GM19351 (cell line): Measurements from ENCODE around the gene TMEM214.

Experiments
- ATAC-seq: cut with Tn5 transposase; IDR thresholded peaks from one replicate; pipeline ENCODE4 v1.9.1; 2021; ENCODE audit warnings: mild to moderate bottlenecking, moderate library complexity; ENCODE audit not compliant: unreplicated experiment

The TMEM214 gene, protein sequence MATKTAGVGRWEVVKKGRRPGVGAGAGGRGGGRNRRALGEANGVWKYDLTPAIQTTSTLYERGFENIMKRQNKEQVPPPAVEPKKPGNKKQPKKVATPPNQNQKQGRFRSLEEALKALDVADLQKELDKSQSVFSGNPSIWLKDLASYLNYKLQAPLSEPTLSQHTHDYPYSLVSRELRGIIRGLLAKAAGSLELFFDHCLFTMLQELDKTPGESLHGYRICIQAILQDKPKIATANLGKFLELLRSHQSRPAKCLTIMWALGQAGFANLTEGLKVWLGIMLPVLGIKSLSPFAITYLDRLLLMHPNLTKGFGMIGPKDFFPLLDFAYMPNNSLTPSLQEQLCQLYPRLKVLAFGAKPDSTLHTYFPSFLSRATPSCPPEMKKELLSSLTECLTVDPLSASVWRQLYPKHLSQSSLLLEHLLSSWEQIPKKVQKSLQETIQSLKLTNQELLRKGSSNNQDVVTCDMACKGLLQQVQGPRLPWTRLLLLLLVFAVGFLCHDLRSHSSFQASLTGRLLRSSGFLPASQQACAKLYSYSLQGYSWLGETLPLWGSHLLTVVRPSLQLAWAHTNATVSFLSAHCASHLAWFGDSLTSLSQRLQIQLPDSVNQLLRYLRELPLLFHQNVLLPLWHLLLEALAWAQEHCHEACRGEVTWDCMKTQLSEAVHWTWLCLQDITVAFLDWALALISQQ

DNA sequence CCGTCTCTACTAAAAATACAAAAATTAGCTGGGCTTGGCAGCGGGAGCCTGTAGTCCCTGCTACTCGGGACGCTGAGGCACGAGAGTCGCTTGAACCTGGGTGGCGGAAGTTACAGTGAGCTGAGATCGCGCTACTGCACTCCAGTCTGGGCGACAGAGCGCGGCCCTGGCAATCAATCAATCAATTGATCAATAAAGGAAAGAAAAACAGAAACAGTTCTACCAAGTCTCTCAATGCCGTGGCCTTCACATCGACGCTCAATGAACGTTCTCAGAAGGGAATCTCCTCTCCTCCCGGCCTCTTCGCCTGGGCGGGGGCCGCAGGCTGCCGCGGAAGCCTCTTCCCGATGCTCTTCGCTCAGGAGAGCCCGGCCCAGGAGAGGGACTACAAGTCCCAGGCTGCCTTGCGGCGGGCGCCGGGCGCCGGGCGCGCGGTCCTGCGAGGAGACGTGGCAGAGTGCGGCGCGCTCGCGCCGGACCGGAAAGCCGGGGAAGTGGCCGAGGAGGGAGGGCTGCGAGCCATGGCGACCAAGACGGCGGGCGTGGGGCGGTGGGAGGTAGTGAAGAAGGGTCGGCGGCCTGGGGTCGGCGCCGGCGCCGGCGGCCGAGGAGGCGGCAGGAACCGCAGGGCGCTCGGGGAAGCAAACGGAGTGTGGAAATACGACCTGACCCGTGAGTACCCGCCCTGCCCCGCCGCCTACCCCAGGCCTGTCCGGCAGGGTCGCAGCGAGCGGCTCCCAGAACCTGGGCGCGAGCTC is at the start of gene TMEM214:
TMEM214 (plus strand) TSS at position 471 of the 758 bp plus-strand sequence; CDS start at position 522, 51 bp downstream.
- peak; percentile 90 for ATAC-seq

DNA sequence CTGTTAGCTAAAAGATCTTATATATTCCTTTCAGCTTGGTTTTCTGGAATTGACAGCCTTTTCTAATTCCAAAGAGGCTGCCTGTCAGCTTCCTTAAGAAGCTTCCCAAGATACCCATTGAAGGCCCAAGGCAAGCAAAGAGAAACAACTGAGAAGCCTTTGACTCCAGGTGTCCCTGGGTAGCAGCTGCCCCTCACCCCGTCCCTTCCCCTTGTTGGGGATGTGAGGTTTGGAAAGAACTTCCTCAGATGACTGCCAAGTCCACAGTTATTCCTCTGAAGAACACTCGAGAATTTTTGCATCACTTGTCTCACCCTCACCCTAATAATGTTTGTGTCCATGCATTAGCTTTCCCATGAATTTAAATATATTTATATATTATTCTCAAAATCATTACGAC is 49.0 kb upstream of the TMEM214 start:
- no peak for ATAC-seq

DNA sequence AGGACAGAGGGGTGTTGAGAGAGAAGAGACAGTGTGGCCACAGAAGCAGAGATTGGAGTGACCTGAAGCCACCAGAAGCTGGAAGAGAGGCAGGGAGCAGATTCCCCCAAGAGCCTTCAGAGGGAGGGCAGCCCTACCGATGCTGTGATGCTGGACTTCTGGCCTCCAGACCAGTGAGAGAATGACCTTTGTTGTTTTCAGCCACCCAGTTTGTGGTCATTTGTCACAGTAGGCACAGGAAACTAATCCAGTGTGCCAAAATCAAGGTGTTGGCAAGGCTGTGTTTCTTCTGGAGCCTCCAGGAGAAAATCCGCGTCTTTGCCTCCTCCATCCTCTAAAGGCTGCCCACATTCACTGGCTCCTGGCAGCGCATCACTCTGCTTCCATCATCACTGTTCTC is 47.0 kb upstream of the TMEM214 start:
- ATAC-seq, result no peak

DNA sequence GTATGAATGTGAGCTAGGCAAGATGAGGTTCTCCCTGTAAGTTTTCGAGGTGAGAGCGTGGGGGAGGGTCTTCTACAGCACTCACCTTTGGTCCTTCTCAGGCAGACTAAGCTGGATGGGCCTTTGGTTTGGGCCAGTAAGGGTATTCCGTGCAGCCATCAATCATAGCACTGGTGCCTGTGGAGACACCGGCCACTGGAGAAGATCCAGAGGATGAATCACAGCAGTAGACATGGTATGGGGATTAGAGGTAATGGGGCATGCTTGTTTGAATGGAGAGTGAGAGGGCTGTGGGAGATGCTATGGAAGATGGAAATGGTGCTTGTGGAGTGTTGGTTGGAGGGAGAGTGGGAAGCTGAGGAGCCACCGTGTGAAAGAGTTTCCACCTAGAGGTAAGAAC is 46.2 kb upstream of the TMEM214 start:
- ATAC-seq, result no peak

DNA sequence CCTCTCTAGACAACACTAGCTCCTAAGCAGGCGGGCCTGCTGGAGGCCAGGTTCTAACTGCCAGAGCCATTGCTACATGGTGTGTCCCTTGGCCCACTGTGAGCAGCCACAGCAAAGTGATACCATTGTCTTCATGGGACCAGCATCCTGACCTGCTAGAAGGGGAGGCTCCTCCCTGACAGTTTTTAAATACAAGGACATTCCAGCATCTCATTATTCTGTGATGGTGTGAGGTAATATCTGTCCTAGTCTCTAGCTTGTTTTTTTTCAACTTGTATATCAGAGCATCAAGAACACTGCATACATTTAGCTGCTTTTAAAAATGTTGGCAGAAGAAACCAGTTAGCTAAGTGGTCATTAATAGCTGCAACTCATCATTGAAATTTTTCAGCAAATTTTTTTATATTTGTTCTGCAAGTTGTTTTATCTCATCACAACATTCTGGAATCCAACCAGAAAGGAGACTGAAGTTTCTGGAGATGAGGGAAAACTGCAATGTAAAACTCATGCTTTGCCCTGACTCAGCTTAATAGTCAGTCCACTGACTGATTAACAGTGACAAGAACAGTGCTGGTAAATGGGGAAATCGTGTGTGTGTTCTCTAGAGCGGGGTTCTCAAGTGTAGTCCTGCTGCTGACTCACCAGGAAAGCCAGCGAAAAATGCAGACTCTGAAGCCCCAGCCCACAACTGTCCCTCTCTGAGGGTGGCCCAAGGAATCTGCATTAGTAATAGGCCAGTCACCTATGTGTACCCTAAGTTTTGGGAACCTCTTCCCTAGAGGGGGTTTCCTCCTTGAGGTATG is 44.5 kb upstream of the TMEM214 start:
- no peak for ATAC-seq

DNA sequence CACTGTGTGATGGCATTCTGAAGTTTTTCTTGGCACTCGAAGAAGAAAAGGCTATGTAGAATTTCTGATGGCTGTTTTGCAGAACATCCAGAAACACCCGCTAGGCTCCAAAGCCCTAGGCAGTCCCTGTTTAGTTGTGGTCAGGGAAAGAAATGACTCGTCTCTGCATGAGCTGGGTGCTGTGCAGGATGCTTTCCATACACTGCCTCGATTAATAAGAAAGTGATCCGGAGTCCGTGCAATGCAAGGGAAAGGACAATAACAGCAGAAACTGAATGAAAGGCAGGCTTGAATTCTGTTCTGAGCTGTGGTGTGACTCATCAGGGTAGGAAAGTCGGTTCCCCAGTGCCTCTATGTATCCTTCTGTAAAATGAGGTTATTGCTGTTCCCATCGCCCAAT is 43.6 kb upstream of the TMEM214 start:
- no peak for ATAC-seq

DNA sequence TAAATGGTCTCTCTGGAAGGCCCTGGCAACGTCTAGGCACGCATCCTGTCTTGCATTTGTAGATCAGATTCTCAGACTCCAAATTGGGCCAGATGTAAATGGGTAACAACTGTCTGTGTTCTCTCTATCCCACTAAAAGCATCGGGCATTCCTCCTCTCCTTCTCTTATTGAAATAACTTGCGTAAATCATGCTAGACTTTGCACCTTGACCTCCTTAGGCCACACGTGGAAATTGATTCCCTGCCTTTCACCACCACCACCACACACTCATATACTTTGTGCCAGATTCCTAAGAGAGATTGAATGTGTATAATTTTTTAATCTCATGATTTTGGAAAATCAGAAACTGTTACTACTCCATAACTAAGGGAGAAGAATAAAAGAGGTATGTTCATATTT is 41.0 kb upstream of the TMEM214 start:
- ATAC-seq, result no peak

DNA sequence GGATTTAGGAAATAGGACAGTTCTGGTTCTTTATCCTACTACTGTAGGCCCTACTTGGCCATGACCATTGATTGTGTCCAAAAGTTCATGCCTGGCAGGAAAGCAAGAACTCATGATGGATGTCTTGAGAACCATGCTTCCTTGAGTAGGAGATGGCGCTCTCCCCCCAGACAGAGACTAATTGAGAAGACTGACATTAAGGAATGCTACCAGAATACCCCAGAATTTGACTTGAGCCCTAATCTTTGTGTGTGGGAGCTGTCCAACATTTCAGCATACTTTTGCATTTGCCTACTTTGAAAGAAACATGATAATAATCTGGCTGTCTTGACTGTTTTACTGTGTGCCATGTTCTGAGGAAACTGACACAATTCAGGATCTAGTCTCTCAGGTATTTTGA is 39.0 kb upstream of the TMEM214 start:
- ATAC-seq, result no peak

DNA sequence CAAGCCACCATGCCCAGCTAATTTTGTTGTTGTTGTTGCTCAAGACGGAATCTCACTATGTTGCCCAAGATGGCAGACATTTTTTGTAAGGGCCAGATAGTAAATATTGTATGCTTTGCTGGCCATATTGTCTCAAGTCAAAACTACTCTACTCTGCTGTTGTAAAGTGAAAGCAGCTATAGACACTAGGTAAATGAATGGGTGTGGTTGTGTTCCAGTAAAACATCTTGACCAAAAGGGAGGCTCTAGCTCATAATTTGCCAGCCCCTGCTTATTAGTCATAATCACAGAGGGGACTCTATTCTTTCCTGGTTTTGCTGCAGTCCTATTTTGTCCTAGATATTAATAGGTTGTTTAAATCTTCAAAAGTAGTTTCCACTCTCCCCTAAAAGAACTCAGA is 37.8 kb upstream of the TMEM214 start:
- ATAC-seq, result no peak

DNA sequence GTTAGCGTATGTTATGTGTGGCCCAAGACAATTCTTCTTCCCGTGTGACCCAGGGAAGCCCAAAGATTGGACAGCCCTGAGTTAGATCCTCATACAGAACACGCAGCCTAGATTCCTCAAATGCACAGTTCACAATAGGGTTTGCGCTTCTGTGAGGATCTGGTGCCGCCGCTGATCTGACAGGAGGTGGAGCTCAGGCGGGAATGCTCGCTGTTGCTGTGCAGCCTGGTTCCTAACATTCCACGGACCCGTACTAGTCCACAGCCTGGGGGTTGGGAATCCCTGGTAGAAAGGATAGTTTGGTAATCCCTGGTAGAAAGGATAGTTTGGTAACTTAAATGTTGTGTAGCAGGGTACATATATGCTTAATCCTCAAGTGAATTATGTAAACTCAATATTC is 35.4 kb upstream of the TMEM214 start:
- ATAC-seq, result no peak

DNA sequence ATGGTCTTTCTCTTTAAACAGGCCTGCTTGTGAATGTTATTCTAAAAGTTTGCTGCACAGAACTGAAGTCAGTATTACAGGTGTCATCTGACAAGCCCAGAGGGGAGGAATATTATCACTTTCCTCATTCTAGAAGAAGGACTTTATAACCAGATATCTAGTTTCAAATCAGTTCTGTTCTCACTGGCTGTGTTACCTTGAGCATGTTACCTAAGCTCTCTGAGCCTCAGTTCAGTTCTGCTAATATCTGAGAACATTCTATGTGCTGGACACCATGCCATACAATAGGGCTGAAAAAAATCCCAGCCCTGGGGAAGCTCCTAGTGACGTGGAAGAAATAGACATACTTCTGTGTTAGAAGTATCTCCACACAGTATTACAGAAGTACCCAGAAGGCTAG is 34.4 kb upstream of the TMEM214 start:
- ATAC-seq, result no peak

DNA sequence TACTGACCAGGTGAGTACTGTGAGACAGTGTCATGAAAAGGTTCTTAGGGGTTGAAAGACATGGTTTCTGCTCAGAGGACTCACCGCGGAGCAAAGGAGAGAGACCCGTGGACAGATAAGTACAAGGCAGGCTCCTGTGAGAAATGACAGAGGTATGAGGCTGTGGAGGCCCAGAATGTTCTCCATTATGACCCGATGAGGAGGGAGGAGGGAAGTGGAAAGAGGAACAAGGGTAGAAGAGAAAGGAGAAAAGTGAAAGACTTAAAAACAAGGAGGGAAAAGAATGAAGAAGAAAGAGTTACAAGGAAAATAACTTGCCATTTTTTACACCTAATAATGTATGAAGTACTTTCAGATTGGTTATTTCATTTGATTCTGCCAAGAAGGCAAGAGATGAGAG is 32.5 kb upstream of the TMEM214 start:
- no peak for ATAC-seq

DNA sequence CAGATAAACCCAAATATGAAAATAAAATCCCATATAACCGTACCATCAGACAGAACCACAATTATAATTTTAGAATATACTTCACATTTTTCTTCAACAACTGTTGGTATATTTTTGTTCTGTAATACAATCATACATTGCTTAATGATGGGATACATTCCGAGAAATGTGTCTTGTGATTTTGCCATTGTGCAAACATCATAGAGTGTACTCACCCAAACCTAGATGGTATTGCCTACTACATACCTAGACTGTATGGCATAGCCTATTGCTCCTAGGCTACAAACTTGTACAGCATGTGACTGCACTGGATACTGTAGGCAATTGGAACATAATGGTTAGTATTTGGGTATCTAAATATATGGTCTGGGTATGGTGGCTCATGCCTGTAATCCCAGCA is 31.8 kb upstream of the TMEM214 start:
- no peak for ATAC-seq

DNA sequence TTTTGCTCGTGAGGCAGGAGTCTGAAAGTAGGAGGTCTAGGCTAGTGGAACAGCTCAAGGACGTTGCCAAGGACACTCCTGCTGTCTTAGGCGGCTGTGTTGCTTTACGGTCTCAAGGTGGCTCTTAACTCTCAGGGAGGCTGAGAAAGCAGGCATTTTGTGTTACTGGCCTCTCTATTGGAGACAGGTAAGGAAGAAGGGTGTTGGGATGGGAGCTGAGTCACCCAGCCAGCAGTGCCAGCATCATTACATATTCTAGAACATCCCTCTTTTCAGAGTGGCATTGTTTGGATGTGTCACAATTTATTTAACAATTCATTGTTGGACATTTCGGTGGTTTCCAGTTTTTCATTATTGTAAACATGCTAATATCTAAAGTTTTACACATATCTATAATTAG is 30.8 kb upstream of the TMEM214 start:
- no peak for ATAC-seq

DNA sequence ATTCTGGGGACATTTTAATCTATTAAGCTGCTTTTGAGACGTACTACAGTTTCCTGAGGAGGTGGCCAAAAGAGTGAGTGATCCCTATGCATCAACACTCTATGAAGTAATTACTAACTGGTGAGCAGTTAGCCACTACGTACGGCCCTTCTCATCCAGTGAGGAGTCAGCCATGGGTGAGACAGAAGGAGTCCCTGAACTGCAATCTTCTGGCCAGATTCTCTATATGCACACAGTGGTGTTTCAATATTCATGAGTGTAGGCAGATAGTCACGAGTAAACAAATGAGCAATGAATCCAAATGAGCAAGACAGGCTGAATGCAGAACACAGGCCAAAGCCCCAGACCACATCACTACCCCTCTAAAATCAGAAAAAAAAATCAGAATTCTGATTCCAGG is 29.8 kb upstream of the TMEM214 start:
- ATAC-seq, result no peak

DNA sequence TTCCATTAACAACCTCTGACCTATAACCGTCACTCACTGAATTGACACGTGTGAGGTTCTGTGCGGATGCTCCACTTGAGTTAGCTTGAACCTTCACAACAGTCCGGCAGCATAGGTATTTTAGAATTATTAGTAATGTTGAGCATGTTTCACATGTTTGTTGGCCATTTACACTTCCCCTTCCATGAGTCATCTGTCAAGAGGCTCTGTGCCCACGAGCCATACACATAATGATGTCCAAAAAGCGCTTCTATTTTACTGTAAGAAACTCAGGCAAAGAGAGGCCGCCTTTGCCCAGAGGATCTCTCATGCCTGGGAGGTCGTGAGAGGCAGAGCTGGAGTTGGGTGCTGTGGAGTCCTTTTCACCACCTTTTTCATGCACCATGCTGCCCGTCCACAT is 28.9 kb upstream of the TMEM214 start:
- no peak for ATAC-seq

DNA sequence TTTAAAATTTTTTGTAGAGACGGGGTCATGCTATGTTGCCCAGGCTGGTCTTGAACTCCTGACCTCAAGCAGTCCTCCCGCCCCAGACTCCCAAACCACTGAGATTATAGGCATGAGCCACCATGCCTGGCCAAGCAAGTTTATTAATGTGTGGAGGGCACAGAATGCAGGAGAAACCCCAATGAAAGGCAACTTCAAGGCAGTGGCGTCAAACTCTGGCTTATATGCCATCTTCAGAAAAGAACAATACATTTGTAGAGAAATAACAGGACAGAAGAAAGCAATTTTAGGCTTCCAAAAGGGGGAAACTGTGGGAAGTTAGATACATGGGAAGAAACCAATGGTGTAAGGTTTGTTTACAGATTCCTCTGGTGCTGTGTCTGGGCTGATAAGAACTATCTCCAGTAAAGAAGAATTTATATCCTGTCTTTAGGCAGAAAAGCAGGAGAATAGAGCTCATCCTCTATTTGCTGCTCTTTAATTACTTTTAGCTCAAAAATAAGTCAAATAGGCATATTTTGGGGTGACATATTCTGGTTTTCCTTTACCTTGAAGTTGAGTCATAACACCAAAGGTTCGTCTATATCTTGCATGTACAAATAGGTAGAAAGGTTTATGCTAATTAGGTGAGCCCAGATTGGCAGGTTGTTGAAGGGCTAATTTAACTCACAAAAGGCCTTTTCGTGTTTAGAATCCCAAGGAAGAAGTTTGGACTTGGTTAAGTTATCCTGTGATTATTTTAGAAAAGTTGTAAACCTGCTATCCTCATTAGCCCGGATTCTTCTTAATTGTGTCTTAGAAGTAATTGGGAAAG is 26.0 kb upstream of the TMEM214 start:
- ATAC-seq, result no peak

DNA sequence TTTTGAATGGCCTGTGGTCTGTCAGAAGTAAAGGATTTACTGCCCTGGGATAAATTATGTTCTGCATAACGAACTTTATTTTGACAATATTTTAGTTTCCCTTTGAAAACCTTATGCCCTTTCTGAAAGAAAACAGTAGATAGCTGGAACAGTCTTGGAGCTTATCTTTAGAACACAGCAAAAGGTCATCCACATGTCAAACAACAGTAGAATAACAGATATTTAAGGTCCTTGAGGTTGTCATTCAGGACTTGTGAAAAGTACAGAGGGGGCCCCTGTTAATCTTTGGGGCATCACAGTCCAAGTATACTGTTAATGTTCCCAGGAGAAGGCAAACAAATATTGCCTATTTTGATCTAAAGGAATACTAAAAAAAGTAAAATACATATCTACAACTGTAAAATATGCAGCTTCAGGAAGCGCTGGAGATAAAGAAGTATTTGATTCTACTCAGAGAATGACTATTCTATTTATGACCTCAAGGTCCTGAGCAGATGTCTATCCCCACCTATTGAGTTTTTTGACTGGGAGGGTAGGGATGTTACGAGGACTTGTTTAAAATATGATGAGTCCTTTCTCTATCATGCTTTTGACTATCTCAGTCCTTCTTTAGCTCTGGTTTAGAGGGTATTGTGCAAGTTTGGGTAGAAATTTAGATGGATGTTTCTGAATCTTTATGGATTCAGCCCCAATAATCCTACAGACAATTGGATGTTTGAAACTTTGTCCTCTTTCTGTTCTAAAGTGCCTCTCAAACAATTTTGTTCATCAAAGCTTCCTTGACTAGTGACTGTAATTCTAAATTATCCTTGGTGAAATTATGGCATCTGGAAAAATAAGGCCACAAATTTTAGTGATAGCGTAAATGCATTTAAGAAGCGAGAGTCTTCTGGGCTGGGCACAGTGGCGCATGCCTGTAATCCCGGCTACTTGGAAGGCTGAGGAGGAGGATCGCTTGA is 25.1 kb upstream of the TMEM214 start:
- no peak for ATAC-seq

DNA sequence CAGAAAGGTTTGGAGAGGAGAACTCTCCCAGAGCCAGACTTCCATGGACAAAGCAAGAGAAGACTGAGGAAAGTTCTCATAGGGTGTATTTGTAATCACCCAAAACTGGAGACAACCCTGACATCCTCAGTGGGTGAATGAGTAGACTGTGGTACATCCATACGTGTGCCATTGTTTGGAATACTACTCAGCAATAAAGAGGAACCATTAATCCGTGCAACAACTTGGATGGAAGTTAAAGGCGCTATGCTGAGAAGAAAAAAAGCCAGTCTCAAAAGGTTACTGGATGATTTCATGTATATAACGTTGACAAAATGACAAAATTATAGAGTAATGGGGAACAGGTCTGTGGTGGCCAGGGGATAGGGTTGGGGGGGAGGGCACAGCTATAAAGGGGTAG is 24.1 kb upstream of the TMEM214 start:
- ATAC-seq, result no peak
